IMR-90 (cell line): Measurements from ENCODE around the gene FOXL1. TPM values are rescaled to one million over a fixed set of nuclear protein-coding genes. Genes with fewer than 3 reads are reported as not detected.

Source experiments
- ATAC-seq: fragments of 200-7000 bp; cut with Tn5 transposase; 2 replicates; pipeline ENCODE4 v1.9.1; 2020; ENCODE audit warnings: low read depth, mild to moderate bottlenecking, moderate library complexity
- BruUV-seq: library from RNA; stranded (reverse); fragments of 400-500 nt; replicated peaks from 2 replicates; lab custom pipeline; 2021; lab: Mats Ljungman, UMichigan
- CTCF ChIA-PET: fragments of 300-600 bp; formaldehyde crosslinking; extraction: SDS; loops from one replicate; lab custom pipeline; 2021; ENCODE audit warnings: antibody characterized with exemption; lab: Yijun Ruan, JAX
- POLR2A ChIA-PET: fragments of 300-600 bp; sonication (Branson Sonifier 250); formaldehyde crosslinking; loops from one replicate; lab custom pipeline; 2022; ENCODE audit warnings: antibody characterized with exemption; ENCODE audit not compliant: unreplicated experiment; lab: Charles Lee
- DNase-seq: peaks from one replicate; pipeline ENCODE4 v3.0.0; 2013
- H2AFZ ChIP-seq: replicated peaks from 2 replicates; pipeline ENCODE3; 2013; ENCODE audit warnings: low read length, mild to moderate bottlenecking; ENCODE audit not compliant: poor library complexity
- H2AK5ac ChIP-seq: 2 replicates; pipeline ENCODE4 v1.6.1; 2013; ENCODE audit warnings: low read depth, low read length, inconsistent platforms
- H2AK9ac ChIP-seq: replicated peaks from 2 replicates; pipeline ENCODE3; 2013; ENCODE audit warnings: mild to moderate bottlenecking, low read depth, low read length, moderate library complexity; ENCODE audit not compliant: poor library complexity
- H2BK120ac ChIP-seq: 2 replicates; pipeline ENCODE4 v1.6.1; 2013; ENCODE audit warnings: low read depth, low read length, inconsistent platforms
- H2BK15ac ChIP-seq: 3 replicates; pipeline ENCODE4 v1.6.1; 2013; ENCODE audit warnings: low read depth, low read length, inconsistent platforms
- H2BK20ac ChIP-seq: 2 replicates; pipeline ENCODE4 v1.6.1; 2013; ENCODE audit warnings: low read depth, mild to moderate bottlenecking, inconsistent platforms, low read length, moderate library complexity
- H2BK5ac ChIP-seq: 2 replicates; pipeline ENCODE4 v1.6.1; 2013; ENCODE audit warnings: mild to moderate bottlenecking, low read depth, low read length, inconsistent platforms; ENCODE audit not compliant: poor library complexity, severe bottlenecking
- H3K14ac ChIP-seq: replicated peaks from 2 replicates; pipeline ENCODE4 v1.6.1; 2013; ENCODE audit warnings: low read depth, low read length, inconsistent platforms
- H3K18ac ChIP-seq: 2 replicates; pipeline ENCODE4 v1.6.1; 2013; ENCODE audit warnings: low read depth, low read length, control low read depth
- H3K23ac ChIP-seq: 2 replicates; pipeline ENCODE4 v1.6.1; 2013; ENCODE audit warnings: low read depth, low read length, inconsistent platforms
- H3K27ac ChIP-seq: 2 replicates; pipeline ENCODE4 v1.5.1; 2013; ENCODE audit warnings: mild to moderate bottlenecking, control low read depth, low read length; ENCODE audit not compliant: insufficient read depth
- H3K27me3 ChIP-seq: 2 replicates; pipeline ENCODE4 v1.6.1; 2013; ENCODE audit warnings: low read length; ENCODE audit not compliant: control insufficient read depth, insufficient read depth
- H3K36me3 ChIP-seq: 2 replicates; pipeline ENCODE4 v1.6.1; 2013; ENCODE audit warnings: low read length, mixed read lengths; ENCODE audit not compliant: control insufficient read depth, insufficient read depth
- H3K4ac ChIP-seq: 2 replicates; pipeline ENCODE4 v1.6.1; 2013; ENCODE audit warnings: low read depth, low read length, inconsistent platforms
- H3K4me1 ChIP-seq: 2 replicates; pipeline ENCODE4 v1.6.1; 2013; ENCODE audit warnings: low read length, mixed read lengths; ENCODE audit not compliant: control insufficient read depth, insufficient read depth
- H3K4me2 ChIP-seq: 2 replicates; pipeline ENCODE4 v1.6.1; 2013; ENCODE audit warnings: low read depth, mild to moderate bottlenecking, control low read depth, low read length, moderate library complexity
- H3K4me3 ChIP-seq: 2 replicates; pipeline ENCODE4 v1.5.1; 2013; ENCODE audit warnings: low read depth, mild to moderate bottlenecking, control low read depth, low read length, moderate library complexity; ENCODE audit not compliant: insufficient read depth
- H3K56ac ChIP-seq: 2 replicates; pipeline ENCODE4 v1.6.1; 2013; ENCODE audit warnings: low read length, inconsistent platforms; ENCODE audit not compliant: insufficient read depth; ENCODE audit errors: extremely low read depth
- H3K79me1 ChIP-seq, 2 experiments: 2 replicates each; pipeline ENCODE4 v1.6.1; 2013; ENCODE audit warnings: low read length in 2 of 2, inconsistent platforms in 1 of 2, low read depth in 1 of 2
- H3K9ac ChIP-seq: 2 replicates; pipeline ENCODE4 v1.6.1; 2013; ENCODE audit warnings: low read depth, low read length, control low read depth
- H3K9me1 ChIP-seq: 2 replicates; pipeline ENCODE4 v1.6.1; 2013; ENCODE audit warnings: low read length, inconsistent platforms; ENCODE audit not compliant: insufficient read depth
- H3K9me3 ChIP-seq: 2 replicates; pipeline ENCODE4 v1.6.1; 2013; ENCODE audit warnings: low read length; ENCODE audit not compliant: control insufficient read depth, insufficient read depth
- H4K20me1 ChIP-seq: 2 replicates; pipeline ENCODE4 v1.6.1; 2013; ENCODE audit warnings: low read length, inconsistent platforms; ENCODE audit not compliant: insufficient read depth
- H4K5ac ChIP-seq: 2 replicates; pipeline ENCODE4 v1.6.1; 2013; ENCODE audit warnings: mild to moderate bottlenecking, low read depth, low read length, control low read depth
- H4K8ac ChIP-seq, 2 experiments: 2 replicates each; pipeline ENCODE4 v1.6.1; 2013; ENCODE audit warnings: low read depth in 2 of 2, low read length in 2 of 2, control low read depth in 1 of 2, inconsistent platforms in 1 of 2
- H4K91ac ChIP-seq: 2 replicates; pipeline ENCODE4 v1.6.1; 2013; ENCODE audit warnings: low read depth, low read length, inconsistent platforms; ENCODE audit not compliant: insufficient read depth
- CEBPB ChIP-seq: IDR thresholded peaks from 2 replicates; pipeline ENCODE4 v1.6.1; 2012; ENCODE audit warnings: low read depth, low read length, improper control_type of control experiment
- CHD1 ChIP-seq: IDR thresholded peaks from 2 replicates; pipeline ENCODE4 v1.6.1; 2012; ENCODE audit warnings: low read depth, low read length, improper control_type of control experiment
- CTCF ChIP-seq: conservative IDR thresholded peaks from 2 replicates; pipeline ENCODE4 v1.5.1; 2012; ENCODE audit warnings: mild to moderate bottlenecking, low read depth, low read length, improper control_type of control experiment
- ELK1 ChIP-seq: fragments of 150-350 bp; IDR thresholded peaks from 2 replicates; pipeline ENCODE4 v1.6.1; 2016; ENCODE audit warnings: low read depth, mild to moderate bottlenecking, low read length, moderate library complexity, borderline replicate concordance
- MAFK ChIP-seq: IDR thresholded peaks from 2 replicates; pipeline ENCODE4 v1.6.1; 2012; ENCODE audit warnings: low read depth, low read length, improper control_type of control experiment
- MAZ ChIP-seq: IDR thresholded peaks from 2 replicates; pipeline ENCODE4 v1.6.1; 2012; ENCODE audit warnings: low read depth, mild to moderate bottlenecking, low read length, improper control_type of control experiment, moderate library complexity, borderline replicate concordance
- NFE2L2 ChIP-seq: fragments of 150-350 bp; IDR thresholded peaks from 2 replicates; pipeline ENCODE4 v1.6.1; 2016; ENCODE audit warnings: low read depth, mild to moderate bottlenecking, low read length
- RCOR1 ChIP-seq: IDR thresholded peaks from 2 replicates; pipeline ENCODE4 v1.6.1; 2012; ENCODE audit warnings: mild to moderate bottlenecking, low read length, improper control_type of control experiment; ENCODE audit not compliant: insufficient replicate concordance
- RFX5 ChIP-seq: IDR thresholded peaks from 2 replicates; pipeline ENCODE4 v1.8.0; 2012; ENCODE audit warnings: low read depth, mild to moderate bottlenecking, low read length, moderate library complexity
- SMC3 ChIP-seq: fragments of 150-350 bp; IDR thresholded peaks from 2 replicates; pipeline ENCODE4 v1.6.1; 2016; ENCODE audit warnings: low read depth, mild to moderate bottlenecking, antibody characterized with exemption, low read length, moderate library complexity
- USF2 ChIP-seq: fragments of 150-350 bp; IDR thresholded peaks from 2 replicates; pipeline ENCODE4 v1.6.1; 2017; ENCODE audit warnings: mild to moderate bottlenecking, antibody characterized with exemption, low read length, low read depth
- WGBS, 2 experiments: methylation state at CpG; one replicate each; pipeline versions ENCODE4 v1.1.5 to v1.1.7; 2013; ENCODE audit warnings: missing lambda C conversion rate in 2 of 2; ENCODE audit not compliant: insufficient read length in 1 of 2; ENCODE audit errors: extremely low coverage in 2 of 2; 5-methylcytosine and 5-hydroxymethylcytosine counted together
- dilution Hi-C: fragments of 300-500 bp; cut with HindIII; formaldehyde crosslinking; loops from one replicate; pipeline ENCODE4 v1.14.3; 2018; ENCODE audit warnings: low sequenced_read_pairs; ENCODE audit not compliant: unreplicated experiment
- in situ Hi-C: fragments of 300-500 bp; cut with MboI; formaldehyde crosslinking; loops from 3 replicates; pipeline ENCODE4 v1.14.3; 2019; ENCODE audit warnings: low sequenced_read_pairs, inconsistent platforms, mixed read lengths
- intact Hi-C: fragments of 100-400 bp; cut with micrococcal nuclease; formaldehyde crosslinking; loops from 2 replicates; pipeline ENCODE4 v1.10.0; 2022
- polyA plus RNA-seq, 3 experiments: library from polyadenylated mRNA; depleted of rRNA; stranded (reverse); fragments of >200 nt; gene quantifications; 2 replicates each; pipeline ENCODE4 v1.2.3, GENCODE V29; 2012; ENCODE audit warnings: low replicate concordance in 1 of 3
- total RNA-seq: library from RNA; depleted of rRNA; stranded (reverse); fragments of >200 nt; gene quantifications from 2 replicates; pipeline ENCODE4 v1.2.3, GENCODE V29; 2012

Gene FOXL1
- total and polyA plus RNA-seq, 2 of the 4 experiments (the other 2 are of a cell fraction): 15.2 to 25.8 TPM

DNA sequence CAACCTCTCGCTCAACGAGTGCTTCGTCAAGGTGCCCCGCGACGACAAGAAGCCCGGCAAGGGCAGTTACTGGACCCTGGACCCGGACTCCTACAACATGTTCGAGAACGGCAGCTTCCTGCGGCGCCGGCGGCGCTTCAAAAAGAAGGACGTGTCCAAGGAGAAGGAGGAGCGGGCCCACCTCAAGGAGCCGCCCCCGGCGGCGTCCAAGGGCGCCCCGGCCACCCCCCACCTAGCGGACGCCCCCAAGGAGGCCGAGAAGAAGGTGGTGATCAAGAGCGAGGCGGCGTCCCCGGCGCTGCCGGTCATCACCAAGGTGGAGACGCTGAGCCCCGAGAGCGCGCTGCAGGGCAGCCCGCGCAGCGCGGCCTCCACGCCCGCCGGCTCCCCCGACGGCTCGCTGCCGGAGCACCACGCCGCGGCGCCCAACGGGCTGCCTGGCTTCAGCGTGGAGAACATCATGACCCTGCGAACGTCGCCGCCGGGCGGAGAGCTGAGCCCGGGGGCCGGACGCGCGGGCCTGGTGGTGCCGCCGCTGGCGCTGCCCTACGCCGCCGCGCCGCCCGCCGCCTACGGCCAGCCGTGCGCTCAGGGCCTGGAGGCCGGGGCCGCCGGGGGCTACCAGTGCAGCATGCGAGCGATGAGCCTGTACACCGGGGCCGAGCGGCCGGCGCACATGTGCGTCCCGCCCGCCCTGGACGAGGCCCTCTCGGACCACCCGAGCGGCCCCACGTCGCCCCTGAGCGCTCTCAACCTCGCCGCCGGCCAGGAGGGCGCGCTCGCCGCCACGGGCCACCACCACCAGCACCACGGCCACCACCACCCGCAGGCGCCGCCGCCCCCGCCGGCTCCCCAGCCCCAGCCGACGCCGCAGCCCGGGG, 10.4 kb upstream of the FOXL1 start:
- ATAC-seq: peak; percentile 38
- no TSS peak for BruUV-seq
- H3K23ac ChIP-seq: peak overlapping the region; percentile 90
- H4K5ac ChIP-seq: no peak overlapping the region; the same call in 1 of the 2 replicates
- H2AK5ac ChIP-seq: peak overlapping the region; percentile 40
- ChIA-PET POLR2A (no interaction called here), CTCF (interaction anchor here (1.5 kb wide), 1 partner anchor 494 kb away, joined by 4 read pairs; no protein-coding TSS in a partner anchor)
- no peaks in the 10 kb centered on the region for H3K27me3 ChIP-seq
- peak overlapping the region; percentile 98 for H3K9ac ChIP-seq
- no peaks in the 10 kb centered on the region for H3K36me3 ChIP-seq
- peak overlapping the region; percentile 62; the same call in 1 of the 2 replicates for H3K14ac ChIP-seq
- H3K4me1 ChIP-seq: peaks cover 7% of the 10 kb centered on the region
- H3K9me3 ChIP-seq: no peaks in the 10 kb centered on the region
- peaks cover 9 to 29% of the 10 kb centered on the region in 2 experiments for H3K79me1 ChIP-seq
- H2BK20ac ChIP-seq: no peak overlapping the region; the same call in 1 of the 2 replicates
- H3K27ac ChIP-seq: peak overlapping the region; percentile 96
- H2AFZ ChIP-seq: peak overlapping the region; percentile 88
- H2BK120ac ChIP-seq: peak overlapping the region; percentile 70
- H3K18ac ChIP-seq: no peak overlapping the region
- peak; percentile 39 for DNase-seq
- H4K8ac ChIP-seq: peak overlapping the region in 1 of 2 experiments; percentile 42; a peak in 2 of 4 replicates
- peak overlapping the region; percentile 37; the same call in 1 of the 3 replicates for H2BK15ac ChIP-seq
- H3K56ac ChIP-seq: peak overlapping the region; percentile 51; the same call in 1 of the 2 replicates
- H2BK5ac ChIP-seq: peak overlapping the region; percentile 87
- dilution Hi-C loops (no loop called here), intact Hi-C loops (loop anchor here (10.0 kb wide), 1 partner anchor 1067 kb away; no protein-coding TSS in a partner anchor), in situ Hi-C loops (loop anchor here (5.0 kb wide), 1 partner anchor 494 kb away; no protein-coding TSS in a partner anchor)
- peak overlapping the region; percentile 76; the same call in 1 of the 2 replicates for H4K91ac ChIP-seq
- peak overlapping the region; percentile 84 for H2AK9ac ChIP-seq
- WGBS, 2 experiments: 2% methylated on average over 53 of the region's 116 CpGs; no CpG with 5 or more reads in 1 of the 2 experiments
- peaks cover 2% of the 10 kb centered on the region; the same call in 1 of the 2 replicates for H3K9me1 ChIP-seq
- peak overlapping the region; percentile 65; the same call in 1 of the 2 replicates for H3K4ac ChIP-seq
- peak overlapping the region; percentile 98 for H3K4me3 ChIP-seq
- H4K20me1 ChIP-seq: 0 out of 2 replicates have a peak, but pooled peaks cover 7% of the 10 kb centered on the region
- peak overlapping the region; percentile 97 for H3K4me2 ChIP-seq
- TF ChIP-seq ELK1: no peak
- TF ChIP-seq USF2: no peak
- peak; percentile 46 for TF ChIP-seq CTCF
- no peak for TF ChIP-seq NFE2L2
- TF ChIP-seq CHD1: no peak
- no peak for TF ChIP-seq MAZ
- 0 out of 2 replicates have a peak, but pooled peaks have one; percentile 24 for TF ChIP-seq SMC3
- TF ChIP-seq MAFK: no peak
- TF ChIP-seq RCOR1: no peak
- TF ChIP-seq CEBPB: no peak
- no peak for TF ChIP-seq RFX5
